ENCODE data around the gene JARID2. TPM values are rescaled to one million over a fixed set of nuclear protein-coding genes. Genes with fewer than 3 reads are reported as not detected.

Gene JARID2
- total and polyA plus RNA-seq, 2 of the 8 experiments (the other 6 are each of a cell fraction or from before 2014, with no cell fraction given) = 60.1 to 239 TPM

- POLR2A ChIA-PET (ENCODE audit: partially characterized antibody) = no interaction called here
- peaks cover 57% of the 10 kb centered on the region in 2 experiments for H4K20me1 ChIP-seq (replicated peaks in 1 of 2; ENCODE audit: control insufficient read depth in 1 of 2, insufficient read depth in 2 of 2, low read length in 2 of 2)
- H2BK20ac ChIP-seq (ENCODE audit: low read length) = no peak overlapping the region
These were observed 249.6 kb downstream of the JARID2 start for GRCh38 chr6:15495375-15495901.

More at GRCh38 chr6:15495375-15495901, 249.6 kb downstream of the JARID2 start:
- H3K23ac ChIP-seq (ENCODE audit: insufficient read length) = no peak overlapping the region
- no peak overlapping the region for H4K5ac ChIP-seq (ENCODE audit: insufficient read length, low read depth, low read length)
- no peaks in the 10 kb centered on the region; a peak in 1 of 4 replicates for H3K9me3 ChIP-seq (ENCODE audit: insufficient read depth in 2 of 2, low read depth in 1 of 2, low read length in 1 of 2)
- H4K8ac ChIP-seq (ENCODE audit: extremely low read depth, insufficient read depth, low read length) = no peak overlapping the region
- no peak overlapping the region for H3K56ac ChIP-seq (replicated peaks; ENCODE audit: insufficient read length, low read depth, low read length)
- no peak overlapping the region for H3K4me2 ChIP-seq (ENCODE audit: insufficient read depth in 1 of 2, low read depth in 2 of 2, low read length in 2 of 2)
- H3K79me1 ChIP-seq (ENCODE audit: low read depth, low read length) = peaks cover 29% of the 10 kb centered on the region
- H3K79me2 ChIP-seq (ENCODE audit: control insufficient read depth in 1 of 2, insufficient read depth in 2 of 2, low read length in 2 of 2) = peaks cover 7 to 96% of the 10 kb centered on the region in 2 experiments
- H3K27ac ChIP-seq (ENCODE audit: low read depth, low read length) = no peak overlapping the region
- TF ChIP-seq JUND (IDR thresholded peaks at IDR 0.05; ENCODE audit: low read length) (no peak), CREB1 (IDR thresholded peaks at IDR 0.05) (no peak), SIX5 (IDR thresholded peaks at IDR 0.05; ENCODE audit: low read depth, low read length) (no peak), PHF8 (conservative IDR thresholded peaks at IDR 0.05; ENCODE audit: low read depth, low read length) (no peak), POLR2A (IDR thresholded peaks at IDR 0.05; ENCODE audit: control extremely low read depth in 1 of 2, low read depth in 2 of 2, low read length in 2 of 2) (0 out of 3 replicates have a peak, but pooled peaks of 1 of the 2 experiments have one; percentile 16)
- WGBS, 2 experiments (ENCODE audit: extremely low coverage in 1 of 2, insufficient coverage in 1 of 2, insufficient read length in 1 of 2, insufficient replicate concordance in 2 of 2, low coverage in 1 of 2, low lambda C conversion rate in 2 of 2, missing lambda C conversion rate in 1 of 2) = 85% methylated on average over 10 of the region's 10 CpGs; no CpG with 5 or more reads in 1 of the 2 experiments
- H3K36me3 ChIP-seq (ENCODE audit: control insufficient read depth in 2 of 4, insufficient read depth in 4 of 4, low read length in 3 of 4) = peaks cover 39 to 65% (median 43%) of the 10 kb centered on the region in 4 experiments
- H2BK15ac ChIP-seq (ENCODE audit: low read length) = no peak overlapping the region
- no peak overlapping the region for H2AFZ ChIP-seq (ENCODE audit: low read length)
- CTCF ChIA-PET (ENCODE audit: partially characterized antibody) = interaction anchor here (1.4 kb wide), 1 partner anchor 67 kb away, joined by 3 read pairs; no protein-coding TSS in a partner anchor
- FAIRE-seq (no peak), DNase-seq (ENCODE audit: low read depth in 1 of 2, low spot score in 2 of 2) (no peak)
- no peak overlapping the region for H3K9ac ChIP-seq (replicated peaks in 1 of 4; ENCODE audit: extremely low read depth in 1 of 4, low read depth in 3 of 4, low read length in 3 of 4)
- H2BK120ac ChIP-seq (replicated peaks; ENCODE audit: low read depth, low read length) = no peak overlapping the region
- H3K4ac ChIP-seq (replicated peaks; ENCODE audit: insufficient read length, low read depth, low read length) = no peak overlapping the region
- H3K14ac ChIP-seq (ENCODE audit: insufficient read length) = no peak overlapping the region
- no peaks in the 10 kb centered on the region for H3K23me2 ChIP-seq (ENCODE audit: low read depth, low read length)
- H3K18ac ChIP-seq (ENCODE audit: extremely low read depth, low read length) = no peak overlapping the region
- 0 out of 2 replicates have a peak overlapping the region, but pooled peaks have one; percentile 48 for H2BK5ac ChIP-seq (ENCODE audit: low read depth, low read length)
- H3K4me3 ChIP-seq (ENCODE audit: extremely low read depth in 1 of 4, insufficient read depth in 2 of 4, low read depth in 3 of 4, low read length in 4 of 4) = no peak overlapping the region
- H4K91ac ChIP-seq (replicated peaks; ENCODE audit: insufficient read length, low read length) = no peak overlapping the region
- no peaks in the 10 kb centered on the region; a peak in 2 of 7 replicates for H3K27me3 ChIP-seq (replicated peaks in 1 of 4; ENCODE audit: control insufficient read depth in 3 of 4, extremely low read depth in 1 of 4, insufficient read depth in 3 of 4, low read length in 3 of 4)
- peaks cover 19 to 29% (median 25%) of the 10 kb centered on the region in 4 experiments for H3K4me1 ChIP-seq (replicated peaks in 1 of 4; ENCODE audit: control insufficient read depth in 3 of 4, insufficient read depth in 4 of 4, low read length in 3 of 4)
- H2BK12ac ChIP-seq (ENCODE audit: low read depth, low read length) = no peak overlapping the region
- H2AK5ac ChIP-seq (ENCODE audit: low read depth, low read length) = no peak overlapping the region
